OCI-LY7 (cell line): ENCODE data around the gene S100B. TPM values are rescaled to one million over a fixed set of nuclear protein-coding genes. Genes with fewer than 3 reads are reported as not detected.

Experiments used
- BruUV-seq: library from RNA; stranded (reverse); fragments of 400-500 nt; replicated peaks from 2 replicates; lab custom pipeline; 2021; lab: Mats Ljungman, UMichigan
- CTCF ChIA-PET: fragments of 300-600 bp; sonication (Branson Sonifier 250); formaldehyde crosslinking; loops from one replicate; lab custom pipeline; 2022; ENCODE audit warnings: antibody characterized with exemption; ENCODE audit not compliant: unreplicated experiment; lab: Charles Lee
- POLR2A ChIA-PET: fragments of 300-600 bp; sonication (Branson Sonifier 250); formaldehyde crosslinking; loops from one replicate; lab custom pipeline; 2022; ENCODE audit warnings: antibody characterized with exemption; lab: Charles Lee
- DNase-seq: peaks from one replicate; pipeline ENCODE4 v3.0.0-alpha.2; 2015; ENCODE audit warnings: low spot score
- H2AFZ ChIP-seq: fragments of 200-600 bp; sonication (generic), shearing (Covaris generic); 2 replicates; pipeline ENCODE4 v1.6.1; 2014; ENCODE audit warnings: mild to moderate bottlenecking, antibody characterized with exemption, low read length, moderate library complexity
- H3K27ac ChIP-seq: fragments of 200-600 bp; sonication (generic); 2 replicates; pipeline ENCODE4 v1.5.1; 2014; ENCODE audit warnings: mixed run types, low read depth, mild to moderate bottlenecking, moderate library complexity, low read length, inconsistent platforms; ENCODE audit not compliant: poor library complexity, severe bottlenecking
- H3K36me3 ChIP-seq: fragments of 200-600 bp; sonication (generic); 2 replicates; pipeline ENCODE4 v1.6.1; 2014; ENCODE audit warnings: mild to moderate bottlenecking, antibody characterized with exemption, low read length, moderate library complexity, mixed read lengths; ENCODE audit not compliant: insufficient read depth
- H3K4me1 ChIP-seq: fragments of 200-600 bp; sonication (generic); 2 replicates; pipeline ENCODE4 v1.5.1; 2014; ENCODE audit warnings: mild to moderate bottlenecking, low read length; ENCODE audit not compliant: insufficient read depth, poor library complexity, severe bottlenecking
- H3K4me2 ChIP-seq: fragments of 200-600 bp; sonication (generic); 2 replicates; pipeline ENCODE4 v1.6.1; 2014; ENCODE audit warnings: mild to moderate bottlenecking, low read length
- H3K4me3 ChIP-seq: fragments of 200-600 bp; sonication (generic); 2 replicates; pipeline ENCODE4 v1.5.1; 2014; ENCODE audit warnings: mild to moderate bottlenecking, low read depth, low read length; ENCODE audit not compliant: poor library complexity, severe bottlenecking
- H3K79me2 ChIP-seq: fragments of 200-600 bp; sonication (generic); 2 replicates; pipeline ENCODE4 v1.6.1; 2016; ENCODE audit warnings: low read depth, mild to moderate bottlenecking, low read length, moderate library complexity, mixed read lengths; ENCODE audit not compliant: insufficient read depth
- H3K9me2 ChIP-seq: fragments of 200-600 bp; sonication (generic); 2 replicates; pipeline ENCODE4 v1.6.1; 2016; ENCODE audit warnings: mild to moderate bottlenecking, low read length, mixed read lengths; ENCODE audit not compliant: insufficient read depth
- H3K9me3 ChIP-seq: fragments of 200-600 bp; sonication (generic); 2 replicates; pipeline ENCODE4 v1.6.1; 2014; ENCODE audit warnings: mild to moderate bottlenecking, mixed run types, low read length, mixed read lengths
- H4K20me1 ChIP-seq: fragments of 200-600 bp; sonication (generic); 2 replicates; pipeline ENCODE4 v1.6.1; 2014; ENCODE audit warnings: mild to moderate bottlenecking, antibody characterized with exemption, low read length, moderate library complexity, mixed read lengths; ENCODE audit not compliant: insufficient read depth
- EZH2phosphoT487 ChIP-seq: fragments of 200-600 bp; sonication (generic); IDR thresholded peaks from 2 replicates; pipeline ENCODE4 v1.6.1; 2018; ENCODE audit warnings: low read depth, borderline replicate concordance, mild to moderate bottlenecking, mixed run types, antibody characterized with exemption, low read length, moderate library complexity, mixed read lengths
- intact Hi-C: fragments of 100-400 bp; cut with micrococcal nuclease; formaldehyde crosslinking; loops from one replicate; pipeline ENCODE4 v1.10.0; 2022; ENCODE audit not compliant: unreplicated experiment
- total RNA-seq, 2 experiments: library from RNA; depleted of rRNA in 1 of 2; stranded (reverse); fragments of >200 nt in 1 of 2; shearing (Covaris generic) in 1 of 2; gene quantifications; 2 replicates each; pipeline ENCODE4 v1.2.3, GENCODE V29; 2014 to 2022
- TF ChIP-seq, protein P1 (sequence below): fragments of 200-600 bp; sonication (generic); conservative IDR thresholded peaks from 2 replicates; pipeline ENCODE4 v1.5.1; 2014; ENCODE audit warnings: mild to moderate bottlenecking, antibody characterized with exemption, low read length, moderate library complexity, mixed read lengths

The S100B gene
- total RNA-seq, 2 experiments from 2014 or later, result not detected

DNA sequence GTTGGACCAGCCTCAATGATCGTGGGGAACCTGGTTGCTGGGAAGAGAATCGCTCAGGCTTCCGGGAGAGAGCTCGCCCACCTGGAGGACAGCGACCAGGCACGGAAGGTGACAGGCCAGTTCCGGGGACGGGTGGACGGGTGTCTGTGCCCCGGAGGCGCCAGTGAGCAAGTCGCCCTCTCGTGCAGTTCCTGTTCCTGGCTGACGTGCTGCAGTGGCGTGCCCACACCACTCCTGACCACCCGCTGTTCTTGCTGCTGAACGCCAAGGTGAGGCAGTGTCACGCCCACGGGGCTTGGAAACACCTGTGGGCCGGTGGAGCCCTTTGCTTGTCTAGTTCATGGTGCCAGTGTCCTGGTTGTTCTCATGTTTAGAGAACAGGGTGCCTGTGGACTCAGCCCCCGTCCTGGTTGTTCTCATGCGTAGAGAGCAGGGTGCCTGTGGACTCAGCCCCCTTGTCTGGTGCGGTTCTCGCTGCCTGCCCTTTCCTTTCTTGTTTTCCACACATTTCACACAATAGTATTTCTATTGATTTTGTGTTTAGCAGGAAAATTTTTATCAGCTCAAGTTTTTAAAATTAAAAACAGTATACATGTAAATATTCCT is 53.1 kb downstream of the S100B start:
- peak; percentile 49 for DNase-seq
- no peak overlapping the region for H3K27ac ChIP-seq
- no peaks in the 10 kb centered on the region for H3K9me2 ChIP-seq
- peaks cover 11% of the 10 kb centered on the region for H3K36me3 ChIP-seq
- intact Hi-C loops, result no loop called here
- H3K79me2 ChIP-seq, result no peaks in the 10 kb centered on the region
- ChIA-PET CTCF (no interaction called here), POLR2A (interaction anchor here (0.6 kb wide), 1 partner anchor 152 kb away, joined by 3 read pairs; no protein-coding TSS in a partner anchor)
- H4K20me1 ChIP-seq, result no peaks in the 10 kb centered on the region
- TF ChIP-seq, protein P1, sequence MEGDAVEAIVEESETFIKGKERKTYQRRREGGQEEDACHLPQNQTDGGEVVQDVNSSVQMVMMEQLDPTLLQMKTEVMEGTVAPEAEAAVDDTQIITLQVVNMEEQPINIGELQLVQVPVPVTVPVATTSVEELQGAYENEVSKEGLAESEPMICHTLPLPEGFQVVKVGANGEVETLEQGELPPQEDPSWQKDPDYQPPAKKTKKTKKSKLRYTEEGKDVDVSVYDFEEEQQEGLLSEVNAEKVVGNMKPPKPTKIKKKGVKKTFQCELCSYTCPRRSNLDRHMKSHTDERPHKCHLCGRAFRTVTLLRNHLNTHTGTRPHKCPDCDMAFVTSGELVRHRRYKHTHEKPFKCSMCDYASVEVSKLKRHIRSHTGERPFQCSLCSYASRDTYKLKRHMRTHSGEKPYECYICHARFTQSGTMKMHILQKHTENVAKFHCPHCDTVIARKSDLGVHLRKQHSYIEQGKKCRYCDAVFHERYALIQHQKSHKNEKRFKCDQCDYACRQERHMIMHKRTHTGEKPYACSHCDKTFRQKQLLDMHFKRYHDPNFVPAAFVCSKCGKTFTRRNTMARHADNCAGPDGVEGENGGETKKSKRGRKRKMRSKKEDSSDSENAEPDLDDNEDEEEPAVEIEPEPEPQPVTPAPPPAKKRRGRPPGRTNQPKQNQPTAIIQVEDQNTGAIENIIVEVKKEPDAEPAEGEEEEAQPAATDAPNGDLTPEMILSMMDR, result peak; percentile 47; the same call in 1 of the 2 replicates
- no peak for TF ChIP-seq EZH2phosphoT487
- BruUV-seq, result no TSS peak
- H3K4me1 ChIP-seq, result peaks cover 22% of the 10 kb centered on the region
- H3K9me3 ChIP-seq, result no peaks in the 10 kb centered on the region
- peak overlapping the region; percentile 60 for H3K4me2 ChIP-seq
- peak overlapping the region; percentile 64 for H2AFZ ChIP-seq
- H3K4me3 ChIP-seq, result peak overlapping the region; percentile 42

DNA sequence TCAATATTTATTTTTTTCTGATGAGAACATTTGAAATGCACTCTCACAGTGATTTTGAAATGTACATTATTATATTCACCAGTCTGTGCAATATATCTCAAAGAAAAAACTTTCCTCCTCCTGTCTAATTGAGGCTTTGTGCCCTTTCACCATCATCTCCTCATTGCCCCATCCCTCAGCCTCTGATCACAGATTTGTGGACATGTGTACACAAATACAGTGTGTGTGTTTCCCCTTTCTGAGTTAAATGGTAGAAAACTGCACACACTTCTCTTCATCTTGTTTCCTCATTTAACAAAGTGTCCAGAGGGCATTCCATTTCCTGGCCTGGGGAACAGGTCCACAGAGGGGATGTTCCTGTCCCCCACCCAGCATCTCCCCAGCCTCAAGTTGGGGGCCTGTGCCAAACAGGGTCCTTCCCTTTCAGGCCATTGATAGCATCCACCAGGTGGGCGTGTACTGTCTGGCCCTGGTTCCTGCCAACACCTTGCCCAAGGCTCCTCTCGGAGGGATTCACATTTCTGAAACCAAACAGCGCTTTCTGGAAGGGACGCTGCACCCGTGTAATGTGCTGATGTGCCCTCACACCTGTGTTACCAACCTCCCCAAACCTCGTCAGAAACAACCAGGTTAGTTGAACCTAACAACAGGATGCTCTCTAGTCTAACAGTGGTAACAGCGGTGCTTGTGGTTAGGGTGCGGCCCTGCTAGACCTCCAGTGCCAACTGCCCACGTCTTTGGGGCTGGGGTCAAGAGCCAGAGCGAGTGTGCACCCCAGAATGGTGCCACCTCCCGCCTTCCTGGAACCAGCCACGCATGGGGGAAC is 54.6 kb downstream of the S100B start:
- no peak overlapping the region for H3K4me3 ChIP-seq
- ChIA-PET POLR2A (no interaction called here), CTCF (no interaction called here)
- no TSS peak for BruUV-seq
- no peak overlapping the region for H3K4me2 ChIP-seq
- intact Hi-C loops, result no loop called here
- TF ChIP-seq, protein P1, result no peak
- no peak for TF ChIP-seq EZH2phosphoT487
- H3K79me2 ChIP-seq, result no peaks in the 10 kb centered on the region
- no peaks in the 10 kb centered on the region for H3K9me2 ChIP-seq
- H3K36me3 ChIP-seq, result peaks cover 17% of the 10 kb centered on the region
- no peak overlapping the region for H3K27ac ChIP-seq
- H3K9me3 ChIP-seq, result no peaks in the 10 kb centered on the region
- no peak overlapping the region for H2AFZ ChIP-seq
- H3K4me1 ChIP-seq, result peaks cover 22% of the 10 kb centered on the region
- DNase-seq, result no peak
- H4K20me1 ChIP-seq, result no peaks in the 10 kb centered on the region
